NCI-H526 (cell line): Measurements from ENCODE around the gene FOXE1.

Experiments
- DNase-seq, 2 experiments: peaks; one replicate each; lab custom pipeline; 2025; lab: John Stamatoyannopoulos, UW

The FOXE1 gene

DNA sequence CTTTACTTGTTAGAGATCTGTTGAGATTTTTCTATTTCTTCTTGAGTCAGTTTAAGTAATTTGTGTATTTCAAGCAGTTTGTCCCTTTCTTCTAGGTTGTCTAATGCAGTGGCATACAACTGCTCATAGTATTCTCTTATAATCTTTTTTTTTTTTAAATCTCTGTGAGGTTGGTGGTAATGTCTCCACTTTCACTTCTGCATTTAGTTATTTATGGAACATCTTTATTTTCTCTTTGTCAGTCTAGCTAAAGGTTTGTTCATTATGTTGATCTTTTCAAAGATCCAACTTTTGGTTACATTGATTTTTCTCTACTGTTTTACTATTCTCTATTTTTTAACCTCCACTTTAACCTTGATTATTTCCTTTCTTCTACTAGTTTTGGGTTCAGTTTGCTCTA lies 13.8 kb downstream of the FOXE1 start:
- no peak for DNase-seq

DNA sequence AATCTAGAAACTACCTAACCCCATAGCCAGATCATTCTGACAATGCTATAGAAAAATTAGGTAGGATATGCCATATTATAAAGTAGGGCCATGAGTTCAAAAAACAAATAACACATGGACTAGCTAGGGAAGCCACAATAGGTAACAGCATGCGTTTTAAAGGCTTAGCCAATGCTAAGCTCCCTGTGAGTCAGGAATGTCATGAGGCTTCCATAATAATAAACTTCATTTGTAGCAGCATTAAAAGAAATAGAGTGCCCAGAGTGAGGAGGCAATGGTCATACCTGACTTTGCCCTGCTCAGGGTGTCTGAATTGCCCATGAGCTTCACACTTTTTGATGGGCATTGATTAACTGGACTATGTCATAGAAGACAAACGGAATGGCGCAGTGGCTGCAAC lies 15.8 kb downstream of the FOXE1 start:
- no peak for DNase-seq

DNA sequence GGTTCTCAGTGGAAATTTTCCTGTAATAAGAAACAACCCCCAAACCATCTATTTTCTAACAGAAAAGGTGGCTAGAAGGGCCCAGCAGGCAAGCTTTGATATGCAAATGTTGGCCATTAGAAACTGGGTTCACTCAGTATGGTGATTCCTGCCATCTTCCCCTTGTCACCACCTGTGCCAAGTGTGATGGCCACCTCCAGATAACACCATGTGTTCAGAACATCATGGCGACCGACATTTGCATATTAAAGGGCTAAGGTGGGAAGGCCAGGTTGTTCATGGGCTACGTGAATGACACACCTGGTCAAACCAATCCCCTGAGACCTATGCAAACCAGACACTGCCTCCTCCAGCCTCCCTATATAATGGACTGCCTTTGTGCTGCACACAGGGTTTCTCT lies 20.4 kb downstream of the FOXE1 start:
- DNase-seq = peak; percentile 61 to 70

DNA sequence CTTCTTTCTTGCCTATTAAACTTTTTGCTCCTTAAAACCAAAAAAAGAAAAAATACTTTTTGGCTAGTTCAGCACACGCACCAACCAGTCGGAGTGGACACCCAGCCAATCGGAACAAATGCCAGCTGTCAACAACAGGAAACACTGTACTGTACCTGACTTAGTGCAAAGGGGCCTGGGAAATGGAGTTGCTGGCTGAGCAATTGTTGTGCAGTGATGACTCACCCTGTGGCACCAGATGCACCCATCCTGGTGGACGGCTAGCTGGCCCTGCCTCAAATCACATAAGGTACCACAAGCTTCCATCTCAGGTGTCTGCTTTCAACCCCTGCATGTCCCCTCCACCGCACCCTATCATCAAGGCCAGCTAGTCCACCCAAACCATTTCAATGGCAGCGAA lies 20.9 kb downstream of the FOXE1 start:
- no peak for DNase-seq

DNA sequence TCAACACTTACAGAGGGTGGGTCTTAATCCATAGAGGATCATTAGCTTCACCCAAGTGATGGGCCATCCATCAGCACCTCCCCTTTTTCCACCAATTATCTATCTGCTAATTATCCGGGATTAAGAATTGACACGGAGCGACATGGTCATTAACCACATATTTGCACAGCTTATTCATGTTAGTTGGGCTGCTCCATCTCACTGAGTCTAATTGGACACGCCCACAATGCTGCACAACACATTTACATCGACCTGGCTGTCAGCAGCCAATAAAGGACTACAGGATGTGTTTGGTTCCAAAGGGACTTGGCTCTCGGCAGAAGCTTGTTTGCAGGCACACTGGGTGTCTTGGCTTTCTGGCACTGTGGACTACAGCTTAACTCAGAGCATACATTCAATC lies 21.6 kb downstream of the FOXE1 start:
- peak in 1 of 2 experiments; percentile 13 for DNase-seq

DNA sequence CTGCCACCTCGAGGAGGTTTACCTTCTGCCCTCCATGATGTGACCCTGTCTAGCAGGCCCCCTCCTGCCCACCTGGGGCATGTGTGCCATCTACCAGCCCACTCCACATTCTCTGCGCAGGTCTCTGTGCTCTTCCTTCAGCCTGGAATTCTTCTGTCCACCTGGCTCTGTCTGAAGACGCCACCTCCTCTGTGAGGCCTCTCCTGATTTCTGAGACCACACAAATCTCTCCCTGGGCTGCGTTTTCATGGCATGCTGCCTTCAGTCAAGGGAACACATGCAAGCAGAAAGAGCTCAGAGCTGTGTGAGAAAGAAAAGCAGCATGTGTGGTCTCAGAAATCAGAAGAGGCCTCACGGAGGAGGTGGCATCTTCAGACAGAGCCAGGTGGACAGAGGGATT lies 22.1 kb downstream of the FOXE1 start:
- no peak for DNase-seq

DNA sequence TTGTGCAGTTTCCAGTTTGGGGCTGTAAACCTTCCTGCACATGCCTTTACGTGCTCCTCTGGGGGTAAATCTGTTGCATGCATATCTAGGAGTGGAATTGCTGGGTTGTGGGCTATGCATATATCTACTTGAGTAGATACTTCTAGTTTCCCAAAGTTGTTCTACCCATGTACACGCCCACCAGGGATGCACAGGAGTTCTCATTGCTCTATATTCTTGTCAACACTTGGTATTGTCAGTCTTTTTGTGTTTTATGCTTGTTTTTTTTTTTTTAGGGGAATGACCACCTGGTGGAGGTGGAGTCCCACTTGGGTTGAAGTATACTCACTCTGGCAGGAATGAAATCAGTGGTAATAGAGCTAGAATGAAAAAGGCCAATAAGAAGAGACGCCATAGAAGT lies 23.0 kb downstream of the FOXE1 start:
- DNase-seq = no peak

DNA sequence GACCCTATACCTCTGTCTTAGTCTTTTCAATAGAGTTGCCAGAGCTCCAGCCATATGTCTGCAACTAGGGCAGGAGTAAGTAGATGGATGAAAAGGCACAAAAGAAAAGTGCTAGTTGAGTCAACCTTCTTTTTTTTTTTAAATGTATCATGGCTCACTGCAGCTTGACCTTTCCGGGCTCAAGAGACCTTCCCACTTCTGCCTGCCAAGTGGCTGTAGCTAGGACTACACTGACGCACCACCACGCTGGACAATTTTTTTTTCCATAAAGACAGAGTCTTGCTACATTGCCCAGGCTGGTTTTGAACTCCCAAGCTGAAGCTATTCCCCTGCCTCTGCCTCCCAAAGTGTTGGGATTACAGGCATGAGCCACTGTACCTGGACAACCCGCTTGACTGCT lies 27.3 kb downstream of the FOXE1 start:
- DNase-seq = no peak

DNA sequence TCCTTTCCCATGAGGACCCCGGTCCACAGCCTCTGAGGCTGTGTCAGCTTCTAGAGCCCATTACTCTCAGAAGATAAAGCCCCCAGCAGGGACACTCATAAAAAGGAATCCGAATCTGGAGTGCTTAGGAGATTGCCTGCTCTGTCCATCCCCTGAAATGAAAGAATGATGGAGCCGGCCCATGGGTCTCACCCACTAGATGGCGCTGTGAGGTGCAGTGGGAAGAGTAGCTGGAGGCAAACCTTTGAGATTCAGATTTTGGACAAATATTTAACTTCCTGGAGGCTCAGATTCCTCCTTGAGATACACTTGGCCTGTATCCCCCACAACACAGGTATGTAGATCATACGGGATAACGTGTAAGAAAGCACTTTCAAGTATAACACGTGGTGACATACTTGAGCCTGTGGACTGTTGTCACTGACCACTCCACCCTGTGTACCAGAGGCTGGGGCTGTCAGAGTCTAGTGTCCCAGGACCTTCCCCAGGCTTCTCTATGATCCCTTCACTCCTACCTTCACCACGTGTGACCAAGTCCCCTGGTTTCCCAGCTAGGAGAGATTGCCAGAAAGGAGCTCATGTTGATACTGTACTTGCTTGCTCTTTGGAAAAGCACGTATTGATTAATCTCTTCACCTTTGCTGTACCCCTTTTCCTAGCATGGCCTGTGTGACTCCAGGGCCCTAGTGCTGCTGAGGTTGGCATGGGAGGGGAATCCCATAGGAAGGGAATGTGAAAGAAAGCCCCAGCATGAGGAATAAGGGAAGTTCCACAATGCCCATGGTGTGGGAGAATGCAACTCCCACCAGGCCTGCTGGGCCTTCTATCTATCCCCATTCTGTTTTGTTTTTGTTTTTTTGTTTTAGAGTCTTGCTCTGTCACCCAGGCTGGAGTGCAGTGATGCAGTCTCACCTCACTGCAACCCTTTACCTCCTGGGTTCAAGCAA lies 37.2 kb downstream of the FOXE1 start:
- peak in 1 of 2 experiments; percentile 9 for DNase-seq

DNA sequence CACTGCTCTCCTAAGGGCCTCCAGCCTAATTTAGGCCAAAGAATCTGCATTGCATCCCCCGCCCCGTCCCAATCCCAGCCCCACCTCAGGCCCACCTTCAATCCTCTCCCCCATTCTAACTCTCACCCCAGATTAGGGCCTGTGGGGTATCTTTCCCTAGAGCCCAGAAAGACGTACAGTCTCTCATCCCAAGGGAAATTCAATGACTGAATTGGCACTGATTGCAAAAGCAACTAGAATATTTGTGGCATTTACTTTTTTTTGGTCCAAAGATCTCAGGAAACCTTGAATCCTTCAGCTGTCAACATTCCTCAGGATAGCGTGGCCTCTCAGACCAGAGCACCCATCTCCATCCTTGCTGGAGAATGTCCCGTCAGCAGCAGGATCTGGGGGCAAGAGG lies 38.7 kb downstream of the FOXE1 start:
- no peak for DNase-seq

DNA sequence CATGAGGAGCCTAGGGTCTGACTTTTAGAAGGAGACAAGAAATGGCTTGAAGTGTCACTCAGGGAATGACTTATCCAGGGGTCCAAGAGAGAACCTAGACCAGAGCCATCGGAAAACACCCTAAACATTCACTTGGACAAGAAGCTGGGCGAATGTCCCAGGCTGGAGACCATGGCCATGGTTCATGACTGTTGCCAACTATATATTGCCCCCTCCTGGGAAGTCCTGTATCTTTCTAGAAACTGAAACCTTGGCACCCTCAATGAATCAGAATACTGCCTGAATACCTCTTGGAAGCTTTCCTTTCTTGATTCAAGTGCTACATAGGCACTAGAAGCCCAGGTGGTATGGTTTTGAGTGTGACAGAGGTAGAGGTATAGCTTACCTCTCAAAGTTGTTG lies 39.4 kb downstream of the FOXE1 start:
- DNase-seq = no peak

DNA sequence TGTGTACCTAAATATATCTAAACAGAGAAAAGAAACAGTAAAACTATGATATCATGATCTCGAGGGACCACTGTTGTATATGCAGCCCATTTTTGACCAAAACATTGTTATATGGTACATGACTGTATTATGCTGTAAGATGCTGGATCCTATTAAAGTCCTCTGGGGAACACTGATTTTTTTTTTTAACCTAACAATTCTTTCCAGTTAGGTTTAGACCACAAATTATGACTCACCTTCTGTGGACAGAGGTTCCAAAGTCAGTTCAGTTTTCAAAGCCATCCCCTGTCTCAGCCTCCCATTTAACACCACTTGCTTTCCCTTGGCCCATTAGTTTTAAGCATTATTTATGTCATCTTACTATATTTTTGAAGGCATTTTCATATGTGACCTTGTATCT lies 42.2 kb downstream of the FOXE1 start:
- DNase-seq = no peak

DNA sequence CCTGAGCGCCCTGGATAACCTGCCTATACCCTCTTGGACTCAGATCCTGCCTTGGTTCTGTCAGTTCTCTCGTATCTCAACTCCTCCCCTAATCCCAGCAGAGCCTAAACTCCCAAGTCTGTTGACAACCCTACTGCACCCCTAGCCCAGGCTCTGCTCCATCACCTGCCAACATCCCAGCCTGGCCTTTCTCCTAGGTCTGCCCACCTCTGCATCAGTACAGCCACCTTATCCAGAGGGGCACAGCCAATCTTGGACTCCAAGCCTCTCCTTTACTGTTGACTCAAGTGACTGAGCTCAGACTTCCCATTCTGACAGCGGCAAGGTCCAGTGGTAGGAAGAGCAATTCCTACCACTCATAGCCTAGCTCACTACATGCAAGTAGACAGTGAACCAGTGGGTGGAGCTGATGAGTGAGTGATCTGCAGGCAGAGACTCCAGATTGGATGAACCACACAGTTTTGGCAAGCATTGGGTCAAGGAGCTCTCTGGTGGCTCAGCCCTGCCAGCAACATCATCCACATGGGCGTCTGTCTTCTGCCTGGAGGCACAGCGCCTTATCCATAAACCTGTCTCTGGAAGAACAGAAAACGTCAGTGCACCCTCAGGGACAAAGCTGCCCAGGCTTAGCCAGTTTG lies 42.8 kb downstream of the FOXE1 start:
- peak in 1 of 2 experiments; percentile 17 for DNase-seq

DNA sequence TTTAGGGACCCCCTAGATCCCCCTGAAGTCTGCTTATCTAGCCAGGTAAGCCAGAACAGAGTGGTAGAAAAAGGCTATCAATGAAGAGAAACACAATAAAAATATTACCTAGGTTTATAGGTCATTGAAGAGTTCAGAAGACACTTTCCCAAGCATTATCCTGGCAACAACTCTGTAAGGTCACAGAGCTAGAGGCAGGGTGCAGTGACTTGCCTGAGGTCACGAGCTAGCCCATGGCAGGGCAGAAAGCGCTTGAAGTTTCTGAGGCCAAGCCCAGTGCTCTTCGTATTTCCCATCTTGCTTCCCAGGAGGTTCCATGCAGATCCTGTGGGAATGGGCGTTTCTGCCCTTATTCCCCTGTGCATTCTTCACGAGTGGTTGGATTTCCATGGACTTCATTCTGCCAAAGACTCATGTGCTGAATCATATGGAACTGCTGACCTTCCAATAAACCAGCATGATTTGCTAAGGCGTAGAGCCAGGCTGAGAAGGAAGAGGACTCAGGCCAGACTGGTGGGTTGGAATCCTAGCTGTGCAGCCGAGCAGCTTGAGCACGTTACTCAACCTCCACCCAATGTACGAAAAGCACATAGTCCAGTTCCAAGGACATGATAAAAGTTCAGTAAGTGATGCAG lies 47.2 kb downstream of the FOXE1 start:
- no peak for DNase-seq

DNA sequence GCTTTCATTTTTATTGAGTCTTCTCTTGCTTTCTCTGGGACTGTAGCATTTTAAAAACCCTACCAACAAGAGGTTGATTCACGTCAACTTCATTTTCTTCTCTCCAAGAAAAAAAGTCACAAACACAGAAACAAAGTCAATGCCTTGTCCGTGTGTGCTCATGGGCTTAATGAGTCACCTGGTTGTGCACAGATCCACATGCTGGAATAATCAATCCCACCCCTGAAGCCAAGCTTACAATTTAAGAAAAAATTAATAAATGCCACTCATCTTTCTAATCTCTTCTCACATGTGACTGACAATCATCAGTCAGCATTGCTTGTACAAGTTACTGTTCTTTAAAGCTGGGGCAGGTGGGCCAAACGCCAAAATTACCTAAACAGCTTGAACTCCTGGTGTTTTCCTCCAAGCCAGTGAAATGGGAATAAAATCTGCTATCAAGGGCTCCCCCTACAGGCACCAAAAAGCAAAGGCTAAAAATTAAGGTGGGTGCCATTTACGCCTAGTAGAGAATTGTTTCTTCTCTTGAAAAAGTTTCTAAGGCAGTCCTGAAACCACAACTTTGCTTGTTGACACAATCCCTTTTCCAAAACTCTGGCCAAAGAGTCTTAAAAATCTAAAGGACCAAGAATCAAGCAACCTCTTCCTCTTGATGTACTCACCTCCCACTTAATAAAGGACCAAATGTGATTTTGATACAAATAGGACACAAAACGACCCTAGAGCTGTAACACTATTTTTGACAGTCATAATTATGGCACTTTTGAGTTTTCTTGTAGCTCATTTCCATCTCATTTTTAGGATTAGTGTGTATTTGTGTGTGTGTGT lies 47.9 kb downstream of the FOXE1 start:
- DNase-seq = peak in 1 of 2 experiments; percentile 35

DNA sequence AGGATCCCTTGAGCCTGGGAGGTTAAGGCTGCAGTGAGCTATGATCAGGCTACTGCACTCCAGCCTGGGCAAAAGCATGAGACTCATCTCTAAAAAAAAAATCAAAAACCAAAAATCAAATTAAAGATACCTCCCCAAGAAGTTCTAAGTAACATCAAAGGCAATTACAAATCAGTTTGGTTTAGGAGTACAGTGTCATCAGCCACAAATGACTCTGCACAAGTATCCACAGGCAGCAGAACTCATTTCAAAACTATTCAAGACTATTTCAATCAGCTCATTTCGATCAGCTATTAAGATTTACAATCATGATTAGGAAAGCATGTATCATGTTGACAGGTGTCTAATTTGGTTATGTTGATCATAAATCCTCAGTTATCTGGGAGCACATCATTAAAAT lies 50.2 kb downstream of the FOXE1 start:
- DNase-seq = no peak

DNA sequence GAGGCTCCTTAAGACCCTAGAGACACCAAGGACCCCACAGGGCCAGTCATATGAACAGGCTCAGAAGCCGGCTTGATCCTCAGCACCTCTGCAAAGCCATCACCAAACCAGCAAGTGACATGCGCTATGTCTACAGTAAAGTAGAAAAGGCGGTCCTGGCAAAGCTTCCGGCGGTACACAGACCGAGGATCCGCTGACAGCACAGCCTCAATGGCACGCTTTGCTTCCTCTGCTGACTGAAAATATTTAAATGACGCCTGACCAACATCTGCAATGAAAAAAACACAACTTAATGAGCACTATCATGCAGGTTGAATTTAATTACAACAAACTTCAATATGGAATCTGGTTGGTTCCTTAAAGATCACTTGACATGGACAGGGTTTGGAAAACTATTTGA lies 51.7 kb downstream of the FOXE1 start:
- no peak for DNase-seq

DNA sequence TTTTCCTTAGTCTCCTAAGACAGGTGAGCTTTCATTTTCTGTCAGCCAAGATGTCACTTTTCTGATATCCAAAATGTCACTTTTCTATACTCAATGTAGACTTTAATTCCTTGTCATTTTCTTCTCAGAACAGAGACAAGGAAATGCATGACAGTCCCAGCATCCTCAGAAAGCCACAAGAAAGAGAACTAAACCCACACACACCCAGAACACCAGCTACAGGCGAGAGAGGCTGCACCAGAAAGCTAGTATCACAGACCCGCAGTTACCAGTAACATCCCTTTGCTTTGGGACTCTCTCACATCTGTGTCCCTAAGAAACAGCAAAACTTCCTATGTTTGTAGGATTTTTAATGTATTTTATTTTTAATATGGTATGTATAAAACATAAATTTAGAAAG lies 52.2 kb downstream of the FOXE1 start:
- no peak for DNase-seq
